Frontal cortex (tissue), 4 donors: Measurements from ENCODE around the gene TPRX2. TPM values are rescaled to one million over a fixed set of nuclear protein-coding genes. Genes with fewer than 3 reads are reported as not detected.
"Not testable (repeated sequence)": the region's sequence is repeated elsewhere in the genome, so short reads cannot be mapped to it uniquely, and the experiment has no call there.

Source experiments
- DNase-seq, 2 donors: peaks; one replicate each; pipeline ENCODE4 v3.0.0; 2012; ENCODE audit warnings: low spot score in 2 of 2
- FAIRE-seq: peaks from 2 replicates; lab custom pipeline; 2012; peaks lifted over from hg19 to GRCh38; lab: Jason Lieb, UNC
- total RNA-seq: library from RNA; depleted of rRNA; stranded (reverse); fragments of >200 nt; gene quantifications from one replicate; pipeline ENCODE4 v1.2.3, GENCODE V29; 2014
- donor health status: control.
- donor health status: control.
- donor health status: control.

Gene TPRX2
- total RNA-seq, 1 donor from 2014 or later = not detected

DNA sequence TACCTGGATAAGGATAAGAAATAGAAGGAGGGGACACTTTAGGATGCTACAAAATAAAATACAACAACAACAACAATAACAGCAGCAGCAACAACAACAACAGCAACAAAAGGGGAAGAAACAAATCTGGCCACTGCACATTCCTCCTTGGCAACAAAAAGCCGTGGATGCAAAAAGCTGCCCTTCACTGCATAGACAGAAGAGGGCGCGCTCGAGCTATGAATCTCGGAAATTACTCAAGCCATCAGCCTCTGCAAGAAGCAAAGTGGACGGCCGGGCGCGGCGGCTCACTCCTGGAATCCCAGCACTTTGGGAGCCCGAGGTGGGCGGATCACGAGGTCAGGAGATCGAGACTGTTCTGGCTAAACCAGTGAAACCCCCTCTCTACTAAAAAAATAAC lies 50.3 kb downstream of the TPRX2 start:
- not testable (repeated sequence) for FAIRE-seq, DNase-seq

DNA sequence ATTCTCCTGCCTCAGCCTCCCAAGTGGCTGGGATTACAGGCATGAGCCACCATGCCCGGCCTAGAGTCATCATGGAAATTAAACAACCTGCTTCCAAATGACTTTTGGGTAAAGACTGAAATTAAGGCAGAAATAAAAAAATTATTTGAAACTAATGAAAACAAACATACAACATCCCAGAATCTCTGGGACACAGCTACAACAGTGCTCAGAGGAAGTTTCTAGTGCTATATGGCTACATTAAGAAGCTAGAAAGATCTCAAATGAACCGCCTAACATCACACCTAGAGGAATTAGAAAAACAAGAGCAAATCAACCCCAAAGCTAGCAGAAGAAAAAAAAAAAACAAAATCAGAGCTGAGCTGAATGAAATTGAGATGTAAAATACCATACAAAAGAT lies 51.2 kb downstream of the TPRX2 start:
- not testable (repeated sequence) for DNase-seq, FAIRE-seq

Other genes with a start within 250 kb of the TPRX2 start
- 1.2 TPM for gene EHD2, start 145.8 kb upstream of the TPRX2 start, total RNA-seq
- gene NOP53, start 113.7 kb upstream of the TPRX2 start, total RNA-seq = 88.0 TPM
- 296 TPM for gene SELENOW, start 80.5 kb upstream of the TPRX2 start, total RNA-seq
- not detected for gene TPRX1, start 54.7 kb upstream of the TPRX2 start, total RNA-seq
- not detected for gene CRX, start 37.3 kb upstream of the TPRX2 start, total RNA-seq
- gene SULT2A1, start 27.1 kb downstream of the TPRX2 start, total RNA-seq = not detected
- not detected for gene BSPH1, start 132.9 kb downstream of the TPRX2 start, total RNA-seq
- gene ELSPBP1, start 135.4 kb downstream of the TPRX2 start, total RNA-seq = not detected
- not detected for gene CABP5, start 184.8 kb downstream of the TPRX2 start, total RNA-seq